Measurements from ENCODE around the gene WIZ. TPM values are rescaled to one million over a fixed set of nuclear protein-coding genes. Genes with fewer than 3 reads are reported as not detected.
"Not testable (repeated sequence)": the region's sequence is repeated elsewhere in the genome, so short reads cannot be mapped to it uniquely, and the experiment has no call there.

WIZ gene
- total and polyA plus RNA-seq, 2 experiments from 2014 or later, result 8.9 to 39.5 TPM

DNA sequence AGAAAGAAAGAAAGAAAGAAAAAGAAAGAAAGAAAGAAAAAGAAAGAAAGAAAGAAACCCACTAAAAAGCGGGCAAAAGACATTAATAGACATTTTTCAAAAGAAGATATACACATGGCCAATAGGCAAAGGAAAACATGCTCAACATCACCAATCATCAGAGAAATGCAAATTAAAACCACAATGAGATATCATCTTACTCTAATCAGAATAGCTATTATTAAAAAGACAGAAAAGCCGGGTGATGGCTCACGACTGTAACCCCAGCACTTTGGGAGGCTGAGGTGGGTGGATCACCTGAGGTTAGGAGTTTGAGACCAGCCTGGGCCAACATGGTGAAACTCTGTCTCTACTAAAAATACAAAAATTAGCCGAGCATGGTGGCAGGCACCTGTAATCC, 24.1 kb upstream of the WIZ start:
- H2AFZ ChIP-seq; H4K20me1 ChIP-seq (replicated peaks; ENCODE audit: insufficient read depth); H3K9me2 ChIP-seq (ENCODE audit: insufficient read depth); H3K36me3 ChIP-seq (ENCODE audit: insufficient read depth); H3K79me2 ChIP-seq (replicated peaks; ENCODE audit: insufficient read depth); H3K4me3 ChIP-seq; H3K4me3 Mint-ChIP-seq; H3K4me2 ChIP-seq; H3K27ac ChIP-seq (ENCODE audit: low read depth); H3F3A ChIP-seq (replicated peaks; ENCODE audit: low read depth); H3K4me1 Mint-ChIP-seq; H3K4me1 ChIP-seq (ENCODE audit: insufficient read depth); ATAC-seq; H3K27ac Mint-ChIP-seq; DNase-seq (ENCODE audit: low spot score): not testable (repeated sequence)
- peaks cover 65% of the 10 kb centered on the region for H3K9me3 Mint-ChIP-seq
- peaks cover 21% of the 10 kb centered on the region for H3K27me3 ChIP-seq (ENCODE audit: insufficient read depth)
- peaks cover 28% of the 10 kb centered on the region for H3K27me3 Mint-ChIP-seq (ENCODE audit: insufficient read depth, low read depth, poor library complexity)
- H3K36me3 Mint-ChIP-seq (ENCODE audit: low read depth), result peaks cover 15% of the 10 kb centered on the region

DNA sequence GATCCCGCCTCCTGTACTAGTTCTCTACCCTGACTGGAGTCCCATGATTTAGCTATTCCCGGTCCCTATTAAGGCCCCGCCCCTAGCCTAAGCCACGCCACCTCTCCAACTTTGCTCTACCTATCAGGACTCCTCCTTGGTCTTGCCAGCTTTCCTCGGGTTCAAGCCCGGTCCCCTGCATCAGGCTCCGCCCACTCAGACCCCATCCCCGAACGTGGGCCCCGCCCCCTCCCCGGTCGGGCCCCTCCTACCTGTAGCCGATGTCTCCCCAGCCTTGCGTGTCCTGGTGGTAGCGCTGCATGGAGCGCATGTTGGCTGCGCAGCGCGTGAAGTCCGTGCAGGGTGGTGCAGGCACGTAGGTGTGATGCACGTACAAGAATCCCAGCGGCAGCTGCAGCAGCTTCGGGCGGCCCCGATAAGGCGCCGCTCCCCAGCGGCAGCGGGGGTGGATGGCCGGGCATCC, 21.9 kb upstream of the WIZ start:
- Mint-ChIP-seq H3K9me3 (peaks cover 48% of the 10 kb centered on the region), H3K27ac (no peak overlapping the region), H3K4me3 (no peak overlapping the region), H3K36me3 (ENCODE audit: low read depth) (peaks cover 10% of the 10 kb centered on the region; the same call in 2 of the 3 replicates), H3K27me3 (ENCODE audit: insufficient read depth, low read depth, poor library complexity) (peaks cover 39% of the 10 kb centered on the region), H3K4me1 (peaks cover 5% of the 10 kb centered on the region; the same call in 1 of the 3 replicates)
- DNase-seq (ENCODE audit: low spot score), result peak; percentile 41
- Histone ChIP-seq H3K36me3 (ENCODE audit: insufficient read depth) (no peaks in the 10 kb centered on the region), H3K27me3 (ENCODE audit: insufficient read depth) (peaks cover 42% of the 10 kb centered on the region), H3K27ac (ENCODE audit: low read depth) (no peak overlapping the region), H4K20me1 (replicated peaks; ENCODE audit: insufficient read depth) (no peaks in the 10 kb centered on the region), H3K4me3 (no peak overlapping the region), H2AFZ (no peak overlapping the region), H3F3A (replicated peaks; ENCODE audit: low read depth) (no peaks in the 10 kb centered on the region; the same call in 1 of the 2 replicates), H3K79me2 (replicated peaks; ENCODE audit: insufficient read depth) (no peaks in the 10 kb centered on the region), H3K4me1 (ENCODE audit: insufficient read depth) (no peaks in the 10 kb centered on the region), H3K9me2 (ENCODE audit: insufficient read depth) (no peaks in the 10 kb centered on the region), H3K4me2 (no peak overlapping the region)
- ATAC-seq, result no peak; the same call in 2 of the 3 replicates
- TF ChIP-seq EZH2phosphoT487 (IDR thresholded peaks at IDR 0.05; ENCODE audit: unreplicated experiment) (no peak), POLR2AphosphoS5 (IDR thresholded peaks at IDR 0.05; ENCODE audit: low read depth) (no peak), CREB1 (CRISPR knock-in tag; IDR thresholded peaks at IDR 0.05; ENCODE audit: low read depth) (no peak), STAT1 (IDR thresholded peaks at IDR 0.05; ENCODE audit: unreplicated experiment) (no peak)
- TF ChIP-seq, protein P1, sequence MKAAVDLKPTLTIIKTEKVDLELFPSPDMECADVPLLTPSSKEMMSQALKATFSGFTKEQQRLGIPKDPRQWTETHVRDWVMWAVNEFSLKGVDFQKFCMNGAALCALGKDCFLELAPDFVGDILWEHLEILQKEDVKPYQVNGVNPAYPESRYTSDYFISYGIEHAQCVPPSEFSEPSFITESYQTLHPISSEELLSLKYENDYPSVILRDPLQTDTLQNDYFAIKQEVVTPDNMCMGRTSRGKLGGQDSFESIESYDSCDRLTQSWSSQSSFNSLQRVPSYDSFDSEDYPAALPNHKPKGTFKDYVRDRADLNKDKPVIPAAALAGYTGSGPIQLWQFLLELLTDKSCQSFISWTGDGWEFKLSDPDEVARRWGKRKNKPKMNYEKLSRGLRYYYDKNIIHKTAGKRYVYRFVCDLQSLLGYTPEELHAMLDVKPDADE (IDR thresholded peaks at IDR 0.05), result no peak

DNA sequence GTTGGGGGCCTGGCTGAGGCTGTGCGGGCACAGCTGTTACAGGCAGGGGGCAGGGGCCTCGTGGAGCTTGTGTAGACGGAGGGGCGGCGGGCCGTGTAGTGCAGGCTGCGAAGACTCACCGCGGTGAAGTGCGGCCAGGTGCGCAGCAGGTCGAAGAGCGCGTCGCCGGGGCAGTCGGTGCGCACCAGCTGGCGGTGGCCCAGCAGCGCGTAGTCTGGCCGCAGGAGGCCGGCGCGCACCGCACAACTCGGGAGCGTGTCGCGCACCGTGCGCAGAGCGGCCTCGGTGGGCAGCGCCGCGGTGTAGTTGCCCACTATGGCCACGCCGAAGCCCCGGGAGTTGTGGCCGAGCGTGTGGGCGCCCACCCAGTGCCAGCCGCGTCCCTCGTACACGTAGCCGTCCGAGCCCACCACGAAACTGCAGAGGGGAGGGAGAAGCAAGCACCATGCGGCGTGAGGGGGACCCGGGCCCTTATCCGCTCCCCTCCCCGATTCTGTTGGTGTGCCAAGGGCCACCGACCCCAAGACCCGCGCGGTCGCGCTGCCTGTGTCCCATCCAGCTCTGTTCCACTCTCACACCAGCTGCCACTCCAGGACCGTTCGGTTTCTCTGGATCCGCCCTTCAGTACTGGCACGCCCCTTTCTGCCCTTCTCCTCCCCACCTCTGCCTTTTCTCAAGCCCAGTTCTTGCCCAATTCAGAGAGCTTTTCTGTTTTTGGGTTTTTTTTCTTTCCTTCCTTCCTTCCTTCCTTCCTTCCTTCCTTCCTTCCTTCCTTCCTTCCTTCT, 19.9 kb upstream of the WIZ start:
- H3K27me3 Mint-ChIP-seq (ENCODE audit: insufficient read depth, low read depth, poor library complexity), result peaks cover 39% of the 10 kb centered on the region
- Histone ChIP-seq H3K4me1 (ENCODE audit: insufficient read depth) (no peaks in the 10 kb centered on the region), H3F3A (replicated peaks; ENCODE audit: low read depth) (no peaks in the 10 kb centered on the region; the same call in 1 of the 2 replicates), H3K79me2 (replicated peaks; ENCODE audit: insufficient read depth) (no peaks in the 10 kb centered on the region), H2AFZ (peak overlapping the region; percentile 92; the same call in 1 of the 2 replicates), H3K4me2 (peak overlapping the region; percentile 84), H3K27ac (ENCODE audit: low read depth) (no peak overlapping the region), H4K20me1 (replicated peaks; ENCODE audit: insufficient read depth) (no peaks in the 10 kb centered on the region), H3K9me2 (ENCODE audit: insufficient read depth) (no peaks in the 10 kb centered on the region), H3K36me3 (ENCODE audit: insufficient read depth) (no peaks in the 10 kb centered on the region), H3K27me3 (ENCODE audit: insufficient read depth) (peaks cover 51% of the 10 kb centered on the region), H3K4me3 (peak overlapping the region; percentile 71)
- DNase-seq (ENCODE audit: low spot score) (peak; percentile 74), ATAC-seq (peak; percentile 94)
- no peak overlapping the region for H3K27ac Mint-ChIP-seq
- H3K9me3 Mint-ChIP-seq, result peaks cover 33% of the 10 kb centered on the region
- H3K4me1 Mint-ChIP-seq, result peaks cover 5% of the 10 kb centered on the region; the same call in 1 of the 3 replicates
- peak; percentile 31 for TF ChIP-seq EZH2 (IDR thresholded peaks at IDR 0.05; ENCODE audit: low read depth, unreplicated experiment)
- no peak for TF ChIP-seq JUNB (IDR thresholded peaks at IDR 0.05; ENCODE audit: unreplicated experiment)
- no peaks in the 10 kb centered on the region for H3K36me3 Mint-ChIP-seq (ENCODE audit: low read depth)
- peak overlapping the region; percentile 68 for H3K4me3 Mint-ChIP-seq
